GM12891 (cell line): ENCODE measurements around the gene KRT4.

Experiments used
- POLR2A ChIP-seq: IDR thresholded peaks from 2 replicates; pipeline ENCODE4 v1.6.1; 2011; ENCODE audit warnings: low read depth, low read length, control low read depth
- POLR2AphosphoS5 ChIP-seq: IDR thresholded peaks from 2 replicates; pipeline ENCODE4 v1.6.1; 2011; ENCODE audit warnings: low read depth, low read length, control low read depth
- TAF1 ChIP-seq: IDR thresholded peaks from 2 replicates; pipeline ENCODE4 v1.6.1; 2011; ENCODE audit warnings: low read depth, low read length, control low read depth

- TF ChIP-seq POLR2AphosphoS5 (no peak), POLR2A (no peak), TAF1 (no peak)
Observed at GRCh38 chr12:52808573-52809160, 5.2 kb downstream of the KRT4 start.
